Naive B cell (primary cell): ENCODE results near the gene PCDHGA8. TPM values are rescaled to one million over a fixed set of nuclear protein-coding genes. Genes with fewer than 3 reads are reported as not detected.
"Not testable (repeated sequence)": the region's sequence is repeated elsewhere in the genome, so short reads cannot be mapped to it uniquely, and the experiment has no call there.

Source experiments
- ATAC-seq, 2 donors: fragments of 150-1000 bp; cut with Tn5 transposase; 2 replicates each; pipeline ENCODE4 v1.10.0; 2021; ENCODE audit warnings: low read depth in 2 of 2, mild to moderate bottlenecking in 2 of 2, moderate library complexity in 2 of 2
- DNase-seq: peaks from one replicate; pipeline ENCODE4 v3.0.0; 2022
- H3K27ac Mint-ChIP-seq, 6 donors: one replicate each; pipeline ENCODE4 v1.8.0; 2020 to 2022; ENCODE audit warnings: mild to moderate bottlenecking in 6 of 6, mixed read lengths in 6 of 6, moderate library complexity in 5 of 6, inconsistent platforms in 2 of 6
- H3K27me3 Mint-ChIP-seq, 3 donors: one replicate each; pipeline ENCODE4 v1.8.0; 2021 to 2022; ENCODE audit warnings: mixed read lengths in 3 of 3, mild to moderate bottlenecking in 1 of 3
- H3K36me3 Mint-ChIP-seq, 2 donors: one replicate each; pipeline ENCODE4 v1.8.0; 2020 to 2022; ENCODE audit warnings: mixed read lengths in 2 of 2, inconsistent platforms in 1 of 2, mild to moderate bottlenecking in 1 of 2
- H3K4me1 Mint-ChIP-seq, 3 donors: one replicate each; pipeline ENCODE4 v1.8.0; 2020 to 2022; ENCODE audit warnings: mixed read lengths in 3 of 3, inconsistent platforms in 1 of 3, mild to moderate bottlenecking in 1 of 3, moderate library complexity in 1 of 3
- H3K4me3 Mint-ChIP-seq, 8 donors: one replicate each; pipeline ENCODE4 v1.8.0; 2020 to 2022; ENCODE audit warnings: mild to moderate bottlenecking in 8 of 8, mixed read lengths in 8 of 8, moderate library complexity in 8 of 8, inconsistent platforms in 2 of 8
- H3K9me3 Mint-ChIP-seq, 7 donors: one replicate each; pipeline ENCODE4 v1.8.0; 2020 to 2022; ENCODE audit warnings: mixed read lengths in 7 of 7, mild to moderate bottlenecking in 5 of 7, inconsistent platforms in 2 of 7, moderate library complexity in 1 of 7
- polyA plus RNA-seq, 6 donors: library from polyadenylated mRNA; unstranded; fragments of 300-500 nt; fragmentation: Illumina TruSeq; gene quantifications; one replicate each; pipeline ENCODE4 v1.2.3, GENCODE V29; 2021; ENCODE audit warnings: low read depth in 6 of 6

Gene PCDHGA8
- polyA plus RNA-seq, 6 donors from 2014 or later = not detected

DNA sequence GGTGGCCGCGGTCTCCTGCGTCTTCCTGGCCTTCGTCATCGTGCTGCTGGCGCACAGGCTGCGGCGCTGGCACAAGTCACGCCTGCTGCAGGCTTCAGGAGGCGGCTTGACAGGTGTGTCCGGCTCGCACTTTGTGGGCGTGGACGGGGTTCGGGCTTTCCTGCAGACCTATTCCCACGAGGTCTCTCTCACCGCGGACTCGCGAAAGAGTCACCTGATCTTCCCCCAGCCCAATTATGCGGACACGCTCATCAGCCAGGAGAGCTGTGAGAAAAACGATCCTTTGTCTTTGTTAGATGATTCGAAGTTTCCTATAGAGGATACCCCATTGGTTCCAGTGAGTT, 22.8 kb downstream of the PCDHGA8 start:
- H3K27me3 Mint-ChIP-seq = peaks cover 59 to 68% (median 63%) of the 10 kb centered on the region in 3 donors
- H3K4me1 Mint-ChIP-seq = peaks cover 9 to 28% (median 18%) of the 10 kb centered on the region in 3 donors
- not testable (repeated sequence) for ATAC-seq, DNase-seq
- peaks cover 33 to 39% of the 10 kb centered on the region in 2 donors for H3K36me3 Mint-ChIP-seq
- H3K27ac Mint-ChIP-seq = peak overlapping the region in 3 of 6 donors; percentile 36 to 60 (median 53)
- peaks cover 9 to 64% (median 46%) of the 10 kb centered on the region in 7 donors for H3K9me3 Mint-ChIP-seq
- peak overlapping the region in 5 of 8 donors; percentile 7 to 68 (median 46) for H3K4me3 Mint-ChIP-seq

DNA sequence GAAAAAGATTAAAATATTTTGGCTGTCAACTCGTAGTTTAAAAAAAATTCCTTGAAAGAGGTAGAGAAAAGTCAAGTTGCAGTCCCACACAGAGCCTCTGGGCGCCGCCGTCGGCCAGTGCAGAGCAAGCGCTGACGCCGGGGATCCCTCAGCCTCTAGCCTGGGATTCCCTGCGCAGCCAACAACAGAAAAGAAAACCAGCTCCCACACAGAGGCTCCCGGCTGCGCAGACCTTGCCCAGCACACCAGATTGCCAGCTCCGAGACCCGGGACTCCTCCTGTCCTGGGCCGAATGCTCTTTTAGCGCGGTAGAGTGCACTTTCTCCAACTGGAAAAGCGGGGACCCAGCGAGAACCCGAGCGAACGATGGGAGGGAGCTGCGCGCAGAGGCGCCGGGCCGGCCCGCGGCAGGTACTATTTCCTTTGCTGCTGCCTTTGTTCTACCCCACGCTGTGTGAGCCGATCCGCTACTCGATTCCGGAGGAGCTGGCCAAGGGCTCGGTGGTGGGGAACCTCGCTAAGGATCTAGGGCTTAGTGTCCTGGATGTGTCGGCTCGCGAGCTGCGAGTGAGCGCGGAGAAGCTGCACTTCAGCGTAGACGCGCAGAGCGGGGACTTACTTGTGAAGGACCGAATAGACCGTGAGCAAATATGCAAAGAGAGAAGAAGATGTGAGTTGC, 25.2 kb downstream of the PCDHGA8 start, which contains the start of gene PCDHGB7:
Gene PCDHGB7, plus strand, starts transcription at position 184 of the 679 bp plus-strand sequence. Its CDS starts 183 bp downstream, at position 367.
- Mint-ChIP-seq H3K9me3 (peaks cover 11 to 84% (median 60%) of the 10 kb centered on the region in 7 donors), H3K27me3 (peaks cover 72 to 83% (median 72%) of the 10 kb centered on the region in 3 donors), H3K27ac (peak within 1 kb of the TSS in 5 of 6 donors; percentile 38 to 96 (median 92)), H3K36me3 (peaks cover 43 to 52% of the 10 kb centered on the region in 2 donors), H3K4me3 (peak within 1 kb of the TSS; percentile 16 to 68 (median 49)), H3K4me1 (peaks cover 7 to 34% (median 18%) of the 10 kb centered on the region in 3 donors)
- peak in 1 of 2 donors; percentile 41 for ATAC-seq
- DNase-seq = not testable (repeated sequence)

DNA sequence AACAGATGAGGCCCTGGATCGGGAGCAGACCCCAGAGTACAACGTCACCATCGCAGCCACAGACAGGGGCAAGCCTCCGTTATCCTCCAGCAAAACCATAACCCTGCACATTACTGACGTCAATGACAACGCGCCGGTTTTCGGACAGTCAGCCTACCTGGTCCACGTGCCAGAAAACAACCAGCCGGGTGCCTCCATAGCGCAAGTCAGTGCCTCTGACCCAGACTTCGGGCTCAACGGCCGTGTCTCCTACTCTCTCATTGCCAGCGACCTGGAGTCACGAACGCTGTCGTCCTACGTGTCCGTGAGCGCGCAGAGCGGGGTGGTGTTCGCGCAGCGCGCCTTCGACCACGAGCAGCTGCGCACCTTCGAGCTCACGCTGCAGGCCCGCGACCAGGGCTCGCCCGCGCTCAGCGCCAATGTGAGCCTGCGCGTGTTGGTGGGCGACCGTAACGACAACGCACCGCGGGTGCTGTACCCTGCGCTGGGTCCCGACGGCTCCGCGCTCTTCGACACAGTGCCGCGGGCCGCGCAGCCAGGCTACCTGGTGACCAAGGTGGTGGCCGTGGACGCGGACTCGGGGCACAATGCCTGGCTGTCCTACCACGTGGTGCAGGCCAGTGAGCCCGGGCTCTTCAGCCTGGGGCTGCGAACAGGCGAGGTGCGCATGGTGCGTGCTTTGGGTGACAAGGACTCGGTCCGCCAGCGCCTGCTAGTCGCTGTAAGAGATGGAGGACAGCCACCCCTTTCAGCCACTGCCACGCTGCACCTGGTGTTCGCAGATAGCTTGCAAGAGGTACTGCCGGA, 26.8 kb downstream of the PCDHGA8 start:
- Mint-ChIP-seq H3K36me3 (peaks cover 37 to 52% of the 10 kb centered on the region in 2 donors), H3K4me1 (peaks cover 3 to 21% (median 4%) of the 10 kb centered on the region in 3 donors), H3K27ac (peak overlapping the region in 4 of 6 donors; percentile 73 to 96 (median 92)), H3K9me3 (peaks cover 16 to 82% (median 56%) of the 10 kb centered on the region in 7 donors), H3K27me3 (peaks cover 65 to 80% (median 70%) of the 10 kb centered on the region in 3 donors), H3K4me3 (peak overlapping the region in 4 of 8 donors; percentile 45 to 64 (median 54))
- DNase-seq = no peak
- no peak for ATAC-seq

DNA sequence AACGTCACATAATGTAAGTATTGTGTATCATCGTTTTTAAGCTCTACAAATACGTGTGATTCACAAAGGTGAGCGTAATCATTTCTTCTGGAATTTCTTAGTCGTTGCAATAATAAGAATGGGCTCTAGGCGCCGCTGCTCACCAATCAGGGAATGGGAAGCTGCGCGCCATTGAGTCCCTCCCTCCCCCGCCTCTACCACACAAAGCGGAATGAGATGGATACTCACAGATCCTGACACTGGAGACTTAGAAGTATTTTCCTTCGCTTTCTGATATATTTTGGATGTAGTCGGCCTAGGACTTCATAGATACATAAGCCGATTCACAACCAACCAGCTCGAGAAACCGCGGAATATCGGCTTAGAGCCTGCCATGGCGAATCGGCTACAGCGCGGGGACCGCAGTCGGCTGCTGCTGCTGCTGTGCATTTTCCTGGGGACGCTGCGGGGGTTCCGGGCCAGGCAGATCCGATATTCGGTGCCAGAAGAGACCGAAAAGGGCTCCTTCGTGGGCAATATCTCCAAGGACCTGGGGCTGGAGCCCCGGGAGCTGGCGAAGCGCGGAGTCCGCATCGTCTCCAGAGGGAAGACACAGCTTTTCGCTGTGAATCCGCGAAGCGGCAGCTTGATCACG, 28.5 kb downstream of the PCDHGA8 start, which contains the start of gene PCDHGA11:
Gene PCDHGA11, plus strand, starts transcription at position 197 of the 634 bp plus-strand sequence. Its CDS starts 177 bp downstream, at position 374.
- Mint-ChIP-seq H3K9me3 (peaks cover 13 to 70% (median 43%) of the 10 kb centered on the region in 7 donors), H3K4me1 (peaks cover 0 to 19% (median 0%) of the 10 kb centered on the region in 3 donors), H3K27me3 (peaks cover 56 to 83% (median 68%) of the 10 kb centered on the region in 3 donors), H3K36me3 (peaks cover 26 to 41% of the 10 kb centered on the region in 2 donors), H3K4me3 (peak within 1 kb of the TSS; percentile 56 to 89 (median 82)), H3K27ac (peak within 1 kb of the TSS in 5 of 6 donors; percentile 13 to 96 (median 94))
- ATAC-seq (no peak), DNase-seq (no peak)

DNA sequence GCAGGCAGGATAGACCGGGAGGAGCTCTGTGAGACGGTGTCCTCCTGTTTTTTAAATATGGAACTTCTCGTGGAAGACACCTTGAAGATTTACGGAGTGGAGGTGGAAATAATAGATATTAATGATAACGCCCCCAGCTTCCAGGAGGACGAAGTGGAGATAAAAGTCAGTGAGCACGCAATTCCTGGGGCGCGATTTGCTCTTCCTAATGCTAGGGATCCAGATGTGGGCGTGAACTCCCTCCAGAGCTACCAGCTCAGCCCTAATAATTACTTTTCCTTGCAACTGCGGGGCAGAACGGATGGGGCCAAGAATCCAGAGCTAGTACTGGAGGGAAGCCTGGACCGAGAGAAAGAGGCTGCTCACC, 29.0 kb downstream of the PCDHGA8 start:
- no peak for DNase-seq
- peaks cover 26 to 41% of the 10 kb centered on the region in 2 donors for H3K36me3 Mint-ChIP-seq
- peak overlapping the region in 5 of 6 donors; percentile 13 to 94 (median 83) for H3K27ac Mint-ChIP-seq
- peaks cover 0 to 19% (median 0%) of the 10 kb centered on the region in 3 donors for H3K4me1 Mint-ChIP-seq
- peaks cover 58 to 83% (median 63%) of the 10 kb centered on the region in 3 donors for H3K27me3 Mint-ChIP-seq
- ATAC-seq = no peak
- H3K9me3 Mint-ChIP-seq = peaks cover 13 to 67% (median 40%) of the 10 kb centered on the region in 7 donors
- peak overlapping the region; percentile 26 to 89 (median 74) for H3K4me3 Mint-ChIP-seq

DNA sequence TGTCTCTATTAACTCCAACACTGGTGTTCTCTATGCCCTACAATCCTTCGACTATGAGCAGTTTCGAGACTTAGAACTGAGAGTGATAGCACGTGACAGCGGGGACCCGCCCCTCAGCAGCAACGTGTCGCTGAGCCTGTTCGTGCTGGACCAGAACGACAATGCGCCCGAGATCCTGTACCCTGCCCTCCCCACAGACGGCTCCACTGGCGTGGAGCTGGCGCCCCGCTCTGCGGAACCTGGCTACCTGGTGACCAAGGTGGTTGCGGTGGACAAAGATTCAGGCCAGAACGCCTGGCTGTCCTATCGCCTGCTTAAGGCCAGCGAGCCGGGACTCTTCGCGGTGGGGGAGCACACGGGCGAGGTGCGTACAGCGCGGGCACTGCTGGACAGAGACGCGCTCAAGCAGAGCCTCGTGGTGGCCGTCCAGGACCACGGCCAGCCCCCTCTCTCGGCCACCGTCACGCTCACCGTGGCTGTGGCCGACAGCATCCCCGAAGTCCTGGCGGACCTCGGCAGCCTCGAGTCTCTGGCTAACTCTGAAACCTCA, 30.4 kb downstream of the PCDHGA8 start:
- ATAC-seq (no peak), DNase-seq (no peak)
- Mint-ChIP-seq H3K4me1 (peaks cover 0 to 14% (median 0%) of the 10 kb centered on the region in 3 donors), H3K9me3 (peaks cover 13 to 67% (median 41%) of the 10 kb centered on the region in 7 donors), H3K4me3 (peak overlapping the region in 2 of 8 donors; percentile 26 to 39), H3K27ac (no peak overlapping the region), H3K27me3 (peaks cover 57 to 87% (median 58%) of the 10 kb centered on the region in 3 donors), H3K36me3 (peaks cover 25 to 38% of the 10 kb centered on the region in 2 donors)

DNA sequence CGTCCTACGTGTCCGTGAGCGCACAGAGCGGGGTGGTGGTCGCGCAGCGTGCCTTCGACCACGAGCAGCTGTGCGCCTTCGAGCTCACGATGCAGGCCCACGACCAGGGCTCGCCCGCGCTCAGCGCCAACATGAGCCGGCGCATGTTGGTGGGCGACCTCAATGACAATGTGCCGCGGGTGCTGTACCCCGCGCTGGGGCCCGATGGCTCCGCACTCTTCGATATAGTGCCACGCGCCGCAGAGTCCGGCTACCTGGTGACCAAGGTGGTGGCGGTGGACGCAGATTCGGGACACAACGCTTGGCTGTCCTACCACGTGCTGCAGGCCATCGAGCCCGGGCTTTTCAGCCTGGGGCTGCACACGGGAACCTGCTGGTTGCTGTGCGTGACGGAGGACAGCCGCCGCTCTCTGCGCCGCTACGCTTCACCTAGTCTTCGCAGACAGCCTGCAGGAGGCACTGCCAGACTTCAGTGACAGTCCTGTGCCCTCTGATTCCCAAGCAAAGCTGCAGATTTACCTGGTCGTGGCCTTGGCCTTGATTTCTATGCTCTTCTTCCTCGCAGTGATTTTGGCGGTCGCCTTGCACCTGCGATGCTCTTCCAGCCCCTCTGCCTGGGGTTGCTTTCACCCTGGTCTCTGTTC, 35.5 kb downstream of the PCDHGA8 start:
- Mint-ChIP-seq H3K27me3 (peaks cover 50 to 85% (median 63%) of the 10 kb centered on the region in 3 donors), H3K4me1 (peaks cover 13 to 18% (median 13%) of the 10 kb centered on the region in 3 donors), H3K36me3 (peaks cover 16 to 44% of the 10 kb centered on the region in 2 donors), H3K4me3 (peak overlapping the region in 1 of 8 donors; percentile 30), H3K27ac (no peak overlapping the region), H3K9me3 (peaks cover 16 to 59% (median 38%) of the 10 kb centered on the region in 7 donors)
- no peak for ATAC-seq
- DNase-seq = no peak

DNA sequence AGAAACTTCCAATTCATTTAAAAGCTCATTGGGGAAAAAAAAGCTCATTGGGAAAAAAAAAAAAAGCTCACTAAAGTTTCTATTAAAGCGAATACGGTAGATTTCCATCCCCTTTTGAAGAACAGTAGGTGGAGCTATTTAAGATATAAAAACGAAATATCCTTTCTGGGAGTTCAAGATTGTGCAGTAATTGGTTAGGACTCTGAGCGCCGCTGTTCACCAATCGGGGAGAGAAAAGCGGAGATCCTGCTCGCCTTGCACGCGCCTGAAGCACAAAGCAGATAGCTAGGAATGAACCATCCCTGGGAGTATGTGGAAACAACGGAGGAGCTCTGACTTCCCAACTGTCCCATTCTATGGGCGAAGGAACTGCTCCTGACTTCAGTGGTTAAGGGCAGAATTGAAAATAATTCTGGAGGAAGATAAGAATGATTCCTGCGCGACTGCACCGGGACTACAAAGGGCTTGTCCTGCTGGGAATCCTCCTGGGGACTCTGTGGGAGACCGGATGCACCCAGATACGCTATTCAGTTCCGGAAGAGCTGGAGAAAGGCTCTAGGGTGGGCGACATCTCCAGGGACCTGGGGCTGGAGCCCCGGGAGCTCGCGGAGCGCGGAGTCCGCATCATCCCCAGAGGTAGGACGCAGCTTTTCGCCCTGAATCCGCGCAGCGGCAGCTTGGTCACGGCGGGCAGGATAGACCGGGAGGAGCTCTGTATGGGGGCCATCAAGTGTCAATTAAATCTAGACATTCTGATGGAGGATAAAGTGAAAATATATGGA, 38.1 kb downstream of the PCDHGA8 start, which contains the start of gene PCDHGA12:
Gene PCDHGA12, plus strand, starts transcription at position 176 of the 782 bp plus-strand sequence. Its CDS starts 253 bp downstream, at position 429.
- no peak for DNase-seq
- ATAC-seq = peak; percentile 50 to 73
- Mint-ChIP-seq H3K27ac (peak within 1 kb of the TSS in 5 of 6 donors; percentile 35 to 90 (median 87)), H3K36me3 (peaks cover 16 to 51% of the 10 kb centered on the region in 2 donors), H3K4me1 (peaks cover 13 to 20% (median 13%) of the 10 kb centered on the region in 3 donors), H3K9me3 (peaks cover 12 to 65% (median 39%) of the 10 kb centered on the region in 7 donors), H3K4me3 (peak within 1 kb of the TSS; percentile 70 to 88 (median 80)), H3K27me3 (peaks cover 62 to 75% (median 64%) of the 10 kb centered on the region in 3 donors)

DNA sequence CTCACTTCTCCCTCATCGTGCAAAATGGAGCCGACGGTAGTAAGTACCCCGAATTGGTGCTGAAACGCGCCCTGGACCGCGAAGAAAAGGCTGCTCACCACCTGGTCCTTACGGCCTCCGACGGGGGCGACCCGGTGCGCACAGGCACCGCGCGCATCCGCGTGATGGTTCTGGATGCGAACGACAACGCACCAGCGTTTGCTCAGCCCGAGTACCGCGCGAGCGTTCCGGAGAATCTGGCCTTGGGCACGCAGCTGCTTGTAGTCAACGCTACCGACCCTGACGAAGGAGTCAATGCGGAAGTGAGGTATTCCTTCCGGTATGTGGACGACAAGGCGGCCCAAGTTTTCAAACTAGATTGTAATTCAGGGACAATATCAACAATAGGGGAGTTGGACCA, 38.9 kb downstream of the PCDHGA8 start:
- no peak for DNase-seq
- Mint-ChIP-seq H3K36me3 (peaks cover 16 to 51% of the 10 kb centered on the region in 2 donors), H3K27me3 (peaks cover 58 to 70% (median 67%) of the 10 kb centered on the region in 3 donors), H3K9me3 (peaks cover 12 to 65% (median 42%) of the 10 kb centered on the region in 7 donors), H3K4me1 (peaks cover 13 to 20% (median 13%) of the 10 kb centered on the region in 3 donors), H3K4me3 (peak overlapping the region in 7 of 8 donors; percentile 70 to 88 (median 80)), H3K27ac (peak overlapping the region; percentile 35 to 90 (median 58))
- peak in 1 of 2 donors; percentile 55 for ATAC-seq

DNA sequence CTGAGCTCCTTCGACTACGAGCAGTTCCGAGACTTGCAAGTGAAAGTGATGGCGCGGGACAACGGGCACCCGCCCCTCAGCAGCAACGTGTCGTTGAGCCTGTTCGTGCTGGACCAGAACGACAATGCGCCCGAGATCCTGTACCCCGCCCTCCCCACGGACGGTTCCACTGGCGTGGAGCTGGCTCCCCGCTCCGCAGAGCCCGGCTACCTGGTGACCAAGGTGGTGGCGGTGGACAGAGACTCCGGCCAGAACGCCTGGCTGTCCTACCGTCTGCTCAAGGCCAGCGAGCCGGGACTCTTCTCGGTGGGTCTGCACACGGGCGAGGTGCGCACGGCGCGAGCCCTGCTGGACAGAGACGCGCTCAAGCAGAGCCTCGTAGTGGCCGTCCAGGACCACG, 39.9 kb downstream of the PCDHGA8 start:
- Mint-ChIP-seq H3K27me3 (peaks cover 53 to 68% (median 67%) of the 10 kb centered on the region in 3 donors), H3K27ac (peak overlapping the region in 3 of 6 donors; percentile 49 to 90 (median 89)), H3K4me3 (peak overlapping the region in 5 of 8 donors; percentile 42 to 88 (median 77)), H3K4me1 (peaks cover 13 to 20% (median 13%) of the 10 kb centered on the region in 3 donors), H3K9me3 (peaks cover 12 to 61% (median 38%) of the 10 kb centered on the region in 7 donors), H3K36me3 (peaks cover 16 to 51% of the 10 kb centered on the region in 2 donors)
- DNase-seq, ATAC-seq: not testable (repeated sequence)

DNA sequence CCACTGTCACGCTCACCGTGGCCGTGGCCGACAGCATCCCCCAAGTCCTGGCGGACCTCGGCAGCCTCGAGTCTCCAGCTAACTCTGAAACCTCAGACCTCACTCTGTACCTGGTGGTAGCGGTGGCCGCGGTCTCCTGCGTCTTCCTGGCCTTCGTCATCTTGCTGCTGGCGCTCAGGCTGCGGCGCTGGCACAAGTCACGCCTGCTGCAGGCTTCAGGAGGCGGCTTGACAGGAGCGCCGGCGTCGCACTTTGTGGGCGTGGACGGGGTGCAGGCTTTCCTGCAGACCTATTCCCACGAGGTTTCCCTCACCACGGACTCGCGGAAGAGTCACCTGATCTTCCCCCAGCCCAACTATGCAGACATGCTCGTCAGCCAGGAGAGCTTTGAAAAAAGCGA, 40.3 kb downstream of the PCDHGA8 start:
- H3K4me1 Mint-ChIP-seq = peaks cover 13 to 20% (median 13%) of the 10 kb centered on the region in 3 donors
- not testable (repeated sequence) for DNase-seq, ATAC-seq
- peak overlapping the region in 1 of 8 donors; percentile 20 for H3K4me3 Mint-ChIP-seq
- peaks cover 53 to 67% (median 64%) of the 10 kb centered on the region in 3 donors for H3K27me3 Mint-ChIP-seq
- H3K36me3 Mint-ChIP-seq = peaks cover 16 to 51% of the 10 kb centered on the region in 2 donors
- peak overlapping the region in 2 of 6 donors; percentile 49 to 86 for H3K27ac Mint-ChIP-seq
- H3K9me3 Mint-ChIP-seq = peaks cover 12 to 60% (median 38%) of the 10 kb centered on the region in 7 donors
